Breast epithelium (tissue), 3 donors: Measurements from ENCODE around the gene C4orf51.

Source experiments
- CTCF ChIP-seq, 3 donors: fragments of 450-650 bp; IDR thresholded peaks; one replicate each; pipeline ENCODE4 v1.5.1; 2016 to 2017; ENCODE audit warnings: antibody characterized with exemption in 3 of 3, mild to moderate bottlenecking in 3 of 3, moderate library complexity in 3 of 3
- POLR2A ChIP-seq: fragments of 450-650 bp; IDR thresholded peaks from one replicate; pipeline ENCODE4 v1.6.1; 2016; ENCODE audit warnings: antibody characterized with exemption, mild to moderate bottlenecking, moderate library complexity

GRCh38 chr4:145743641-145744040 is 63.7 kb downstream of the C4orf51 start:
- TF ChIP-seq CTCF (IDR thresholded peaks at IDR 0.05) (no peak), POLR2A (no peak)
